Amniotic stem cell (primary cell): ENCODE data around the gene S100Z.

Experiments used
- DNase-seq: peaks from one replicate; lab custom pipeline; 2025; lab: John Stamatoyannopoulos, UW

Gene S100Z

GRCh38 chr5:76953551-76954382 is 104.0 kb downstream of the S100Z start:
- no peak for DNase-seq

DNA sequence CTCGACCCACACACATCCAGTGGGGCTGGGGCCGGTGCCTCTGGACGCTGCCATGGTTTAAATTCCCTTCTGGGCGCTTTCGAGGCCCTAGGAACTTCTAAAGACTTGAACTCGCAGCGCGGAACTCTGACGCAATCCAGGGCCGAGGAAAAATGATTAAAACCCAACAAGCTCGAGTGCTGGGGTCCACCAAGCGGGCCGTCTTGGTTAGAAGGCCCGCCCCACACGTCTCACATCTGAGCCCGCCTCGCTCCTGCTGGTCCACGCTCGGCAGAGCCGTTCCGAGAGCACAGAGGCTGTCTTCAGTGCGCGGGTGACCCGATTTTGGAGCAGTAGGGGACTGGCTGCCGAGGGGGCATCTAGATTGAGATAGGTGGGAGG is 104.6 kb downstream of the S100Z start:
- no peak for DNase-seq

- no peak for DNase-seq
Measured at GRCh38 chr5:76956033-76956432, 106.2 kb downstream of the S100Z start.

GRCh38 chr5:76958991-76959767 is 109.4 kb downstream of the S100Z start:
- no peak for DNase-seq

DNA sequence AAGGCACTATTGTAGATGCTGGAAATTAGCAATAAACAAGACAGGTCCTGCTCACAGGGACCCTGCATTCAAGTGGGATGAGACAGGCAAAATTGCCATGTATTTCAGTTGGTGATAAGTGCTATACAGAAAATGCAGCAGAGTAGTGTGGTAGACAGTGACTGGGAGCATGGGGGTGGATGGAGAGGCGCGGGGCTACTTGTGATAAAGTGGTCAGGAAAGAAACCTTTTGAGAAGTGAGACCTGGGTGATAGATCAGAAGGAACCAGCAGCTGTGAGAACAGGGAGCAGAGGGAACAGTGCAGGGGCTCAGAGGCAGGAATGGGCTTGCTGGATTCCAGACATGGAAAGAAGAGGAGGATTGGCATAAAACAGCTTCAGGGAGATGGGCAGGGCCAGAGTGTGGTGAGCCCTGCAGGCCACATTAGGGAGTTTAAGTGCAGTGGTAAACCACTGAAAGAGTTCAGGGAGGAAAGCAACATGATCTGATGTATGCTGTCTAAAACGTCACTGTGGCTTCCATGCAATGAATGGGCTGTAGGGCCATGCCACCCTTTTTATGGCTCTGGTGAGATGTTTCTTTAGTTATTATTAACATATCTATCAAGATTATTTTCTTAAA is 110.3 kb downstream of the S100Z start:
- DNase-seq, result no peak

DNA sequence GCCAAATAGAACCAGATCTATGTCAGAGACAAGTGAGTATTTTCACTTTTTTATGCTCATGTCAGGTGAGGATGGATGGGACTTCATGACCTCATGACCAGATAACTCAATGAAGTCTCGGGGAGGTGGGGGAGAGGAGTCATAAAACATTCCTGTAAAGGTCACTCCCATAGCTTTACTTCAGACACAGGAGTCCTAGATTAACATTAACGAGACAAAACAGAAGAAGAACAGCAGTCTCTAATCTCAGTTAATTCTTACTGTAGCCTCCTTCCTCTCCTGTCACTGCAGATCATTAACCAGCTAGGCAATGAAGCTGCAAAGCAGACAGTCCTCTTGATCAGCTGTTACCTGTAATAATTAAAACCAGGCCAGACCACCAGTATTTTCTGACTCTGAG is 114.2 kb downstream of the S100Z start:
- DNase-seq, result no peak
